Measurements from ENCODE around the gene CNTRL.

GRCh38 chr9:121194730-121195129 lies 120.0 kb downstream of the CNTRL start:
- TF ChIP-seq CTCF (IDR thresholded peaks at IDR 0.05) (no peak), POLR2A (IDR thresholded peaks at IDR 0.05) (no peak)
